OCI-LY1 (cell line): Measurements from ENCODE around the gene SULF2.

Experiments
- EZH2 ChIP-seq: fragments of 200-600 bp; sonication (generic), shearing (Covaris generic); IDR thresholded peaks from 2 replicates; pipeline ENCODE4 v1.8.0; 2017; ENCODE audit warnings: borderline replicate concordance, mixed run types, mild to moderate bottlenecking, antibody characterized with exemption, low read length, moderate library complexity, mixed read lengths
- TF ChIP-seq, protein P1 (sequence below): fragments of 200-600 bp; sonication (generic), shearing (Covaris generic); IDR thresholded peaks from 2 replicates; pipeline ENCODE4 v1.5.1; 2017; ENCODE audit warnings: mild to moderate bottlenecking, antibody characterized with exemption, low read length, moderate library complexity, mixed read lengths

DNA sequence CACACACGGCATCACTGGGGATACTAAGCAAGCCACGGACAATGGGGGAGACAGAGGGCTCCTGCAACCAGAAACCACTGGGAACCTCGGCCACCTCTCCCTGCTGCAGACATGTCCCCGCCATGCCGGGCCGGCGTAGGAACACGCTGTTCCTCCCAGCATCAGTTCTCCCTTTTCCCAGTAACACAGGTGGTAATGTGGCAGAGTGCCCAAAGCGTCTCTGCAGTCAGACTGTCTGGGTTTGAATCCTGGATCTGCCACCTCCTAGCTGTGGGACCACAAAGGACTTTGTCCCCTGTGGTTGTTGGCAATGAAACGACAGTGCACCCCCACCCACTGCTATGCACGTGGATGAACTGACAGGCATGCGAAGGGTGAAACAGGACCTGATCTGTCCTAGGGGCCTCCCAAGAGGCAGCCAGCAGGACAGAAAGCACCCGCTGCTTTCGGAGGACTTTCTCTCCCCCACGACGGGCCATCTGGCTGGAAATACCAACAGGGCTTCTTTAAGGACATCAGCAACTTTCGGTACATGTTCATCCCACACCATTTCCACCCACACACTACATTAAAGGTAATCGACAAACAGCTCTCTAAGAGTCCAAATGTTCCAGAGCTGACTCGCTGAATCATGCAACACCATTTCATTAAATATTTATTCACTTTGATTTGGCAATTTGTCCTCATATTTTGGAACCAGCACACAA lies 74.1 kb downstream of the SULF2 start:
- TF ChIP-seq, protein P1, sequence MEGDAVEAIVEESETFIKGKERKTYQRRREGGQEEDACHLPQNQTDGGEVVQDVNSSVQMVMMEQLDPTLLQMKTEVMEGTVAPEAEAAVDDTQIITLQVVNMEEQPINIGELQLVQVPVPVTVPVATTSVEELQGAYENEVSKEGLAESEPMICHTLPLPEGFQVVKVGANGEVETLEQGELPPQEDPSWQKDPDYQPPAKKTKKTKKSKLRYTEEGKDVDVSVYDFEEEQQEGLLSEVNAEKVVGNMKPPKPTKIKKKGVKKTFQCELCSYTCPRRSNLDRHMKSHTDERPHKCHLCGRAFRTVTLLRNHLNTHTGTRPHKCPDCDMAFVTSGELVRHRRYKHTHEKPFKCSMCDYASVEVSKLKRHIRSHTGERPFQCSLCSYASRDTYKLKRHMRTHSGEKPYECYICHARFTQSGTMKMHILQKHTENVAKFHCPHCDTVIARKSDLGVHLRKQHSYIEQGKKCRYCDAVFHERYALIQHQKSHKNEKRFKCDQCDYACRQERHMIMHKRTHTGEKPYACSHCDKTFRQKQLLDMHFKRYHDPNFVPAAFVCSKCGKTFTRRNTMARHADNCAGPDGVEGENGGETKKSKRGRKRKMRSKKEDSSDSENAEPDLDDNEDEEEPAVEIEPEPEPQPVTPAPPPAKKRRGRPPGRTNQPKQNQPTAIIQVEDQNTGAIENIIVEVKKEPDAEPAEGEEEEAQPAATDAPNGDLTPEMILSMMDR: no peak
- TF ChIP-seq EZH2: no peak
